Gastrocnemius medialis (tissue), 4 donors: Measurements from ENCODE around the gene PRRG4.

Experiments
- CTCF ChIP-seq, 5 experiments: fragments of 450-650 bp in 3 of 5; fragments of 200-600 bp in 2 of 5; sonication (generic) in 2 of 5; IDR thresholded peaks in 4 of 5; conservative IDR thresholded peaks in 1 of 5; 1 replicate in 4 of 5; 2 replicates in 1 of 5; pipeline ENCODE4 v1.5.1; 2016 to 2019; ENCODE audit warnings: antibody characterized with exemption in 5 of 5, mild to moderate bottlenecking in 3 of 5, moderate library complexity in 3 of 5
- POLR2A ChIP-seq, 2 donors: fragments of 450-650 bp; IDR thresholded peaks; one replicate each; pipeline ENCODE4 v1.6.1; 2017; ENCODE audit warnings: antibody characterized with exemption in 2 of 2, mild to moderate bottlenecking in 2 of 2, moderate library complexity in 2 of 2

- no peak for TF ChIP-seq CTCF (IDR thresholded peaks at IDR 0.05 in 4 of 5, conservative IDR thresholded peaks at IDR 0.05 in 1 of 5)
- no peak for TF ChIP-seq POLR2A (IDR thresholded peaks at IDR 0.05)
Measured at GRCh38 chr11:32833921-32834320, 4.2 kb downstream of the PRRG4 start.
